Measurements from ENCODE around the gene RNF227. TPM values are rescaled to one million over a fixed set of nuclear protein-coding genes. Genes with fewer than 3 reads are reported as not detected.

Gene RNF227
- total and polyA plus RNA-seq, 2 of the 8 experiments (the other 6 are each of a cell fraction or from before 2014, with no cell fraction given), result 0.63 to 1.7 TPM

DNA sequence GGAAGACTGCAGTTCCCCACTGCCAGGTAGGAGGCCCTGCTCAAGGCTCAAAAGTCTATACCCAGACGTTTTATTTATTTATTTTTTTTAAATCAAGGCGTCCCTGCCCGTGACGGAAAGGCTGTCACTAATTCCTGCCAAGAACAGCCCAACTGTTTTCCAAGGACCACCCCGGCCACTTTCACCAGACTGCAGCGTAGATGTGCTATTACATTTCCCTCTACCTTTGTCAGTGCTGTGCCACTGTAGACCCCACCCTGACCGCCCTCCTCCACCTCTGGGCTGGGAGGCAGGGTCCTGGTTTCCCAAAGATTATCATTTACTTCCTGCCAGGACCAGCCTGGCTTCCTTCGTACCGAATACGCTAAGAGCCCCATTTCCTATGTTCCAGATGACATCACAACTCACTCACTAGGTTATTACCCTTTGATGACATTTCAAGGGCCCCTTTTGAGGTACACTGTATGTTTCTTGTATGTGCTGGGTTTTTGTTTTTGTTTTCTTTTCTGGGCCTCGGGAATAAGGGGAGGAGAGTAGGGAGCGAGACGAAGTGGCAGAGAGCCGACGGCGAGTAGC lies 6.3 kb upstream of the RNF227 start (continued):
- TF ChIP-seq, protein P1, sequence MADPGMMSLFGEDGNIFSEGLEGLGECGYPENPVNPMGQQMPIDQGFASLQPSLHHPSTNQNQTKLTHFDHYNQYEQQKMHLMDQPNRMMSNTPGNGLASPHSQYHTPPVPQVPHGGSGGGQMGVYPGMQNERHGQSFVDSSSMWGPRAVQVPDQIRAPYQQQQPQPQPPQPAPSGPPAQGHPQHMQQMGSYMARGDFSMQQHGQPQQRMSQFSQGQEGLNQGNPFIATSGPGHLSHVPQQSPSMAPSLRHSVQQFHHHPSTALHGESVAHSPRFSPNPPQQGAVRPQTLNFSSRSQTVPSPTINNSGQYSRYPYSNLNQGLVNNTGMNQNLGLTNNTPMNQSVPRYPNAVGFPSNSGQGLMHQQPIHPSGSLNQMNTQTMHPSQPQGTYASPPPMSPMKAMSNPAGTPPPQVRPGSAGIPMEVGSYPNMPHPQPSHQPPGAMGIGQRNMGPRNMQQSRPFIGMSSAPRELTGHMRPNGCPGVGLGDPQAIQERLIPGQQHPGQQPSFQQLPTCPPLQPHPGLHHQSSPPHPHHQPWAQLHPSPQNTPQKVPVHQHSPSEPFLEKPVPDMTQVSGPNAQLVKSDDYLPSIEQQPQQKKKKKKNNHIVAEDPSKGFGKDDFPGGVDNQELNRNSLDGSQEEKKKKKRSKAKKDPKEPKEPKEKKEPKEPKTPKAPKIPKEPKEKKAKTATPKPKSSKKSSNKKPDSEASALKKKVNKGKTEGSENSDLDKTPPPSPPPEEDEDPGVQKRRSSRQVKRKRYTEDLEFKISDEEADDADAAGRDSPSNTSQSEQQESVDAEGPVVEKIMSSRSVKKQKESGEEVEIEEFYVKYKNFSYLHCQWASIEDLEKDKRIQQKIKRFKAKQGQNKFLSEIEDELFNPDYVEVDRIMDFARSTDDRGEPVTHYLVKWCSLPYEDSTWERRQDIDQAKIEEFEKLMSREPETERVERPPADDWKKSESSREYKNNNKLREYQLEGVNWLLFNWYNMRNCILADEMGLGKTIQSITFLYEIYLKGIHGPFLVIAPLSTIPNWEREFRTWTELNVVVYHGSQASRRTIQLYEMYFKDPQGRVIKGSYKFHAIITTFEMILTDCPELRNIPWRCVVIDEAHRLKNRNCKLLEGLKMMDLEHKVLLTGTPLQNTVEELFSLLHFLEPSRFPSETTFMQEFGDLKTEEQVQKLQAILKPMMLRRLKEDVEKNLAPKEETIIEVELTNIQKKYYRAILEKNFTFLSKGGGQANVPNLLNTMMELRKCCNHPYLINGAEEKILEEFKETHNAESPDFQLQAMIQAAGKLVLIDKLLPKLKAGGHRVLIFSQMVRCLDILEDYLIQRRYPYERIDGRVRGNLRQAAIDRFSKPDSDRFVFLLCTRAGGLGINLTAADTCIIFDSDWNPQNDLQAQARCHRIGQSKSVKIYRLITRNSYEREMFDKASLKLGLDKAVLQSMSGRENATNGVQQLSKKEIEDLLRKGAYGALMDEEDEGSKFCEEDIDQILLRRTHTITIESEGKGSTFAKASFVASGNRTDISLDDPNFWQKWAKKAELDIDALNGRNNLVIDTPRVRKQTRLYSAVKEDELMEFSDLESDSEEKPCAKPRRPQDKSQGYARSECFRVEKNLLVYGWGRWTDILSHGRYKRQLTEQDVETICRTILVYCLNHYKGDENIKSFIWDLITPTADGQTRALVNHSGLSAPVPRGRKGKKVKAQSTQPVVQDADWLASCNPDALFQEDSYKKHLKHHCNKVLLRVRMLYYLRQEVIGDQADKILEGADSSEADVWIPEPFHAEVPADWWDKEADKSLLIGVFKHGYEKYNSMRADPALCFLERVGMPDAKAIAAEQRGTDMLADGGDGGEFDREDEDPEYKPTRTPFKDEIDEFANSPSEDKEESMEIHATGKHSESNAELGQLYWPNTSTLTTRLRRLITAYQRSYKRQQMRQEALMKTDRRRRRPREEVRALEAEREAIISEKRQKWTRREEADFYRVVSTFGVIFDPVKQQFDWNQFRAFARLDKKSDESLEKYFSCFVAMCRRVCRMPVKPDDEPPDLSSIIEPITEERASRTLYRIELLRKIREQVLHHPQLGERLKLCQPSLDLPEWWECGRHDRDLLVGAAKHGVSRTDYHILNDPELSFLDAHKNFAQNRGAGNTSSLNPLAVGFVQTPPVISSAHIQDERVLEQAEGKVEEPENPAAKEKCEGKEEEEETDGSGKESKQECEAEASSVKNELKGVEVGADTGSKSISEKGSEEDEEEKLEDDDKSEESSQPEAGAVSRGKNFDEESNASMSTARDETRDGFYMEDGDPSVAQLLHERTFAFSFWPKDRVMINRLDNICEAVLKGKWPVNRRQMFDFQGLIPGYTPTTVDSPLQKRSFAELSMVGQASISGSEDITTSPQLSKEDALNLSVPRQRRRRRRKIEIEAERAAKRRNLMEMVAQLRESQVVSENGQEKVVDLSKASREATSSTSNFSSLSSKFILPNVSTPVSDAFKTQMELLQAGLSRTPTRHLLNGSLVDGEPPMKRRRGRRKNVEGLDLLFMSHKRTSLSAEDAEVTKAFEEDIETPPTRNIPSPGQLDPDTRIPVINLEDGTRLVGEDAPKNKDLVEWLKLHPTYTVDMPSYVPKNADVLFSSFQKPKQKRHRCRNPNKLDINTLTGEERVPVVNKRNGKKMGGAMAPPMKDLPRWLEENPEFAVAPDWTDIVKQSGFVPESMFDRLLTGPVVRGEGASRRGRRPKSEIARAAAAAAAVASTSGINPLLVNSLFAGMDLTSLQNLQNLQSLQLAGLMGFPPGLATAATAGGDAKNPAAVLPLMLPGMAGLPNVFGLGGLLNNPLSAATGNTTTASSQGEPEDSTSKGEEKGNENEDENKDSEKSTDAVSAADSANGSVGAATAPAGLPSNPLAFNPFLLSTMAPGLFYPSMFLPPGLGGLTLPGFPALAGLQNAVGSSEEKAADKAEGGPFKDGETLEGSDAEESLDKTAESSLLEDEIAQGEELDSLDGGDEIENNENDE (IDR thresholded peaks at IDR 0.05; ENCODE audit: insufficient replicate concordance, low read length), result no peak
- no peak for TF ChIP-seq HDAC6 (IDR thresholded peaks at IDR 0.05; ENCODE audit: low read depth, low read length)
- no peak for TF ChIP-seq CREB1 (IDR thresholded peaks at IDR 0.05)
- TF ChIP-seq NANOG (IDR thresholded peaks at IDR 0.05; ENCODE audit: insufficient read depth, low read depth, low read length, poor library complexity, severe bottlenecking), result no peak
- no peak for TF ChIP-seq RBBP5 (IDR thresholded peaks at IDR 0.05; ENCODE audit: borderline replicate concordance, low read depth, low read length)
- TF ChIP-seq SAP30 (IDR thresholded peaks at IDR 0.05; ENCODE audit: insufficient read depth, insufficient replicate concordance, low read length), result no peak
- TF ChIP-seq SRF (IDR thresholded peaks at IDR 0.05; ENCODE audit: low read depth, low read length), result no peak
- TF ChIP-seq POU5F1 (IDR thresholded peaks at IDR 0.05; ENCODE audit: low read depth, low read length), result no peak
- TF ChIP-seq SP2 (IDR thresholded peaks at IDR 0.05; ENCODE audit: low read length), result no peak
- TF ChIP-seq POLR2A (IDR thresholded peaks at IDR 0.05; ENCODE audit: control extremely low read depth in 1 of 2, low read depth in 2 of 2, low read length in 2 of 2), result no peak
- no peak for TF ChIP-seq SIRT6 (IDR thresholded peaks at IDR 0.05; ENCODE audit: low read length)
- TF ChIP-seq CTBP2 (IDR thresholded peaks at IDR 0.05; ENCODE audit: borderline replicate concordance, insufficient read depth, insufficient read length, low read length), result no peak

Data from H1 (cell line).